Suprapubic skin (tissue), 4 donors: ENCODE data around the gene PITPNM3. TPM values are rescaled to one million over a fixed set of nuclear protein-coding genes. Genes with fewer than 3 reads are reported as not detected.

Experiments used
- DNase-seq, 2 donors: peaks; one replicate each; pipeline ENCODE4 v3.0.0-alpha.2; 2019; ENCODE audit warnings: low spot score in 2 of 2
- H3K27ac ChIP-seq: fragments of 200-600 bp; sonication (generic); one replicate; pipeline ENCODE4 v1.5.1; 2019
- H3K27me3 ChIP-seq: fragments of 200-600 bp; sonication (generic); one replicate; pipeline ENCODE4 v1.5.1; 2019
- H3K36me3 ChIP-seq: fragments of 200-600 bp; sonication (generic); one replicate; pipeline ENCODE4 v1.5.1; 2019
- H3K4me1 ChIP-seq: fragments of 200-600 bp; sonication (generic); one replicate; pipeline ENCODE4 v1.5.1; 2019
- H3K4me3 ChIP-seq: fragments of 200-600 bp; sonication (generic); one replicate; pipeline ENCODE4 v1.5.1; 2019; ENCODE audit warnings: mild to moderate bottlenecking
- H3K9me3 ChIP-seq: fragments of 200-600 bp; sonication (generic); one replicate; pipeline ENCODE4 v1.5.1; 2019
- CTCF ChIP-seq, 2 donors: fragments of 200-600 bp in 1 of 2; fragments of 450-650 bp in 1 of 2; sonication (generic) in 1 of 2; IDR thresholded peaks; one replicate each; pipeline ENCODE4 v1.5.1; 2016 to 2019; ENCODE audit warnings: antibody characterized with exemption in 2 of 2, mild to moderate bottlenecking in 1 of 2, moderate library complexity in 1 of 2
- EP300 ChIP-seq: sonication (generic); formaldehyde crosslinking; IDR thresholded peaks from one replicate; pipeline ENCODE4 v1.6.1; 2017; ENCODE audit warnings: antibody characterized with exemption
- POLR2A ChIP-seq, 2 donors: fragments of 450-650 bp; IDR thresholded peaks; one replicate each; pipeline ENCODE4 v1.6.1; 2017; ENCODE audit warnings: antibody characterized with exemption in 2 of 2, mild to moderate bottlenecking in 2 of 2, moderate library complexity in 2 of 2
- POLR2AphosphoS5 ChIP-seq, 3 donors: sonication (generic); formaldehyde crosslinking; IDR thresholded peaks; one replicate each; pipeline ENCODE4 v1.6.1; 2017; ENCODE audit warnings: antibody characterized with exemption in 3 of 3
- WGBS: methylation state at CpG from one replicate; pipeline ENCODE4 v1.1.5; 2018; 5-methylcytosine and 5-hydroxymethylcytosine counted together
- total RNA-seq, 4 donors: library from RNA; depleted of rRNA; stranded (reverse); fragments of >200 nt; gene quantifications; one replicate each; pipeline ENCODE4 v1.1.0, GENCODE V29; 2016

The PITPNM3 gene
- total RNA-seq, 4 donors from 2014 or later, result 16.4 to 31.1 (median 19.2) TPM

GRCh38 chr17:6580625-6581024 is 24.3 kb upstream of the PITPNM3 start:
- TF ChIP-seq POLR2AphosphoS5 (IDR thresholded peaks at IDR 0.05) (no peak), CTCF (IDR thresholded peaks at IDR 0.05) (no peak), EP300 (no peak), POLR2A (IDR thresholded peaks at IDR 0.05) (no peak)
- H3K36me3 ChIP-seq, result peaks cover 41% of the 10 kb centered on the region
- WGBS, result 86% methylated on average over 9 of the region's 9 CpGs

DNA sequence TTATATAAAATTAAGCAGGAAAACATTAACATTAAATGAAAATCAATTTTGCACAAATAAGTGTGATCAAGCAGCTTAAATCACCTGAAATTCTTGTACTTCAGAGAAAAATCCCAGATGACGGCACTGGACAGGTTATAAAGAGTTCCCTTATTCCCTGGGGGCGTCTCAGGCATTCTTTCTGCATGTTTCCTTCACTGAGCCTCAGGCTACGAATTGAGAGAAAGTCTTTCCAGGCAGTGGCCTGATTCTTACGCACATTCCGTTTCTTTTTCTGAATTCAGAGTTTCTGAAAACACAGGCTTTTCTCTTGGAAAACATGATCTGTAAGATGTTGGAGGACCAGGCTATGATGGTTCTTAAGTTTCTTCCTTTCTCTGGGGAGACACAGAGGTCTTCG is 22.1 kb upstream of the PITPNM3 start:
- Histone ChIP-seq H3K27ac (no peak overlapping the region), H3K4me1 (peaks cover 16% of the 10 kb centered on the region), H3K9me3 (no peaks in the 10 kb centered on the region), H3K36me3 (peaks cover 21% of the 10 kb centered on the region), H3K4me3 (no peak overlapping the region), H3K27me3 (no peaks in the 10 kb centered on the region)
- WGBS, result 69% methylated on average over 6 of the region's 6 CpGs
- DNase-seq, result no peak
- TF ChIP-seq EP300 (no peak), POLR2AphosphoS5 (IDR thresholded peaks at IDR 0.05) (no peak), CTCF (IDR thresholded peaks at IDR 0.05) (no peak), POLR2A (IDR thresholded peaks at IDR 0.05) (no peak)

More at GRCh38 chr17:6580625-6581024, 24.3 kb upstream of the PITPNM3 start:
- Histone ChIP-seq H3K9me3 (no peaks in the 10 kb centered on the region), H3K4me1 (peaks cover 6% of the 10 kb centered on the region), H3K27me3 (no peaks in the 10 kb centered on the region), H3K27ac (no peak overlapping the region), H3K4me3 (no peak overlapping the region)
- DNase-seq, result no peak

- Histone ChIP-seq H3K27ac (no peak overlapping the region), H3K36me3 (peaks cover 16% of the 10 kb centered on the region), H3K9me3 (no peaks in the 10 kb centered on the region), H3K27me3 (no peaks in the 10 kb centered on the region), H3K4me1 (peaks cover 16% of the 10 kb centered on the region), H3K4me3 (no peak overlapping the region)
- WGBS, result 62% methylated on average over 7 of the region's 7 CpGs
- DNase-seq, result no peak
- TF ChIP-seq POLR2A (IDR thresholded peaks at IDR 0.05) (no peak), EP300 (no peak), POLR2AphosphoS5 (IDR thresholded peaks at IDR 0.05) (no peak), CTCF (IDR thresholded peaks at IDR 0.05) (no peak)
Observed at GRCh38 chr17:6577686-6578263, 21.4 kb upstream of the PITPNM3 start.

GRCh38 chr17:6576038-6576785 is 19.9 kb upstream of the PITPNM3 start:
- Histone ChIP-seq H3K27me3 (no peaks in the 10 kb centered on the region), H3K36me3 (peaks cover 12% of the 10 kb centered on the region), H3K9me3 (no peaks in the 10 kb centered on the region), H3K27ac (no peak overlapping the region), H3K4me1 (peaks cover 16% of the 10 kb centered on the region), H3K4me3 (no peak overlapping the region)
- TF ChIP-seq POLR2A (IDR thresholded peaks at IDR 0.05), result no peak
- no peak for TF ChIP-seq CTCF (IDR thresholded peaks at IDR 0.05)
- no peak for TF ChIP-seq POLR2AphosphoS5 (IDR thresholded peaks at IDR 0.05)
- no peak for TF ChIP-seq EP300
- DNase-seq, result no peak
- WGBS, result 85% methylated on average over 7 of the region's 7 CpGs

DNA sequence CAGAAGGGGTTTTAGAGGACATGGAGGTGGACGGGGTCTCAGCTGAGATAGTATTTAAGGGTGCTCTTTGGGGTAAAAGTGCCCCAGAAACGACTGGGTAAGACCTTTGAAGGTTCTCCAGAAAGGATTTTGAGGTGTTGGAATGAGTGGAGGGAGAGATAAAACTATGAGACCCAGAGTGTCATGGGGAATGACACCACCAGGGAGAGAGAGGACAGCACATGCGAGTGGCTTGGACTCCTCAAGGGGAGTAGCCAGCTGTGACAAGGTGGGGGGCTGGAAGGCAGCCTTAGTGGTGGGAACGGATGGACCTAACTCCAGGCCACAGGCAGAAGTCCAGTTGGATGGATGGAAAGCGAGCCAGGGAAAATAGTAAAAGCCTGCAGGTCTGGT is 19.2 kb upstream of the PITPNM3 start:
- H3K27ac ChIP-seq, result no peak overlapping the region
- WGBS, result 73% methylated on average over 5 of the region's 5 CpGs
- peaks cover 16% of the 10 kb centered on the region for H3K4me1 ChIP-seq
- peaks cover 12% of the 10 kb centered on the region for H3K36me3 ChIP-seq
- no peak overlapping the region for H3K4me3 ChIP-seq
- no peaks in the 10 kb centered on the region for H3K27me3 ChIP-seq
- TF ChIP-seq CTCF (IDR thresholded peaks at IDR 0.05) (no peak), EP300 (no peak), POLR2AphosphoS5 (IDR thresholded peaks at IDR 0.05) (no peak), POLR2A (IDR thresholded peaks at IDR 0.05) (no peak)
- no peak for DNase-seq
- H3K9me3 ChIP-seq, result no peaks in the 10 kb centered on the region
